TTC549 (cell line): ENCODE measurements around the gene FGF12.

ENCODE experiments used
- FAIRE-seq: peaks from 2 replicates; lab custom pipeline; 2012; peaks lifted over from hg19 to GRCh38; lab: Jason Lieb, UNC

FGF12 gene

DNA sequence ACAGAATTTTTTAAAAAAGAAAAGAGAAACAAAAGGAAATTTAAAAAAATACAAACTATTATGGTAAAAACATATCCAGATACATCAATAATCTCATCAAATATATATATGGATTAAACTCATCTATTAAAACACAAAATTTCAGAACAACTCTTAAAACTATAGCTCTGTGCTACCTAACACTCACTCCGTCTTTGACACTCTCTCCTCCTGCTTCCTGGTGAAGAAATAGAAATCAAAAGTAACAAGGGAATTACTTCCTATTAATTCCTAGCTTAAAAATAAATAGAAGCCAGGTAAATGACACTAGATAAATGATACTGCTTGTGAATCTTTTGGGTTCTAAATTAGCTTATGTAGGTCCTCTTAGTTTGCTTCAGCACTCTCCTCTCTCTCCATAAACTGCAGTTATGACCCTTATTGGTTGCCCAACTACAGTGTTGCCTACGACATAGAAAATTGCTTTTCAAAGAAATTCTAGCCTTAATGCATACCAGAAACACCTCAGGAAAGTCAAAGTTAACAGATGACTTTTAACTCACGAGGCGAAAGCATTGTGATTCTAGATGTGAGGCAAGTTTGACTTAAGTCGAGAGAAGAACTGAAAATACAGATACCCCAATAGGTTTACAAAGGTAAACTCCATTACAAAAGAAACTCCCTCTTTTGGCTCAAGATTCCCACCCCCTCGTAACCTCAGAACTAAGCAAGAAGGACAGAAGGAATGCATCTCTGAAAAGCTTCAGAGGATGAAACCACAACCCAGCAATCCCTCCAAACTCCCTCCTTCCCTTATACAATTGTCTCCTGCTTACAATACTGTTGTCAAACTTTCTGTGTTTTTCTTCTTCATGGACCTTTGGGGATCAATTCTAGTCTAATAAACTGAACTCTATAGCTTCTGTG, 394.7 kb downstream of the FGF12 start:
- FAIRE-seq = no peak

DNA sequence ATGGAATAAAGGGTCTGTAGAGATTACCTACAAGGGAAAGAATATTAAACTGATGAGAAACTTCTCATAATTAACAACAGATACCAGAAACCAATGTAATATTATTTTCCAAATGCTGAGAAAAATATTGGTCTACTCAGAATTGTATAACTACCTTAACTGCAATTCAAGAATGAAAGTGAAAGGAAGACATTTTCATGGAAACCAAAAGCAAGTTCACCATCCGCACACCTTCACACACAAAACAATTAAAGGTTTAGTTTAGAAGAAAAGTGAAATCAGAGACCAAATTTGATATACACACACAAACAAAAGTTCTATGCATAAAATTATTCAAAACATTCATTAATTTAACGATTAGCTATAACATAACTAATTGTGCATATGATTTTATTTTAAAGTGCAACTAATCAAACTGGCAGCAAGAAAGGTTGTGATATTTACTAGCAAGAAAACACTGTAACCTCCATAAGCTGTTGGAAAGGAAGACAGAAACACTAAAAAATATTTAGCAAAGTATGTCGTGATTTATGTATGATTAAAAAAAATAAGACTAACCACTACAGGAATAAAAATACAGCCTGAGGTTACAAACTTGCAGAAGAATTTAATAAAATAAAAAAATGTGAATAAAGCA, 395.5 kb downstream of the FGF12 start:
- no peak for FAIRE-seq

DNA sequence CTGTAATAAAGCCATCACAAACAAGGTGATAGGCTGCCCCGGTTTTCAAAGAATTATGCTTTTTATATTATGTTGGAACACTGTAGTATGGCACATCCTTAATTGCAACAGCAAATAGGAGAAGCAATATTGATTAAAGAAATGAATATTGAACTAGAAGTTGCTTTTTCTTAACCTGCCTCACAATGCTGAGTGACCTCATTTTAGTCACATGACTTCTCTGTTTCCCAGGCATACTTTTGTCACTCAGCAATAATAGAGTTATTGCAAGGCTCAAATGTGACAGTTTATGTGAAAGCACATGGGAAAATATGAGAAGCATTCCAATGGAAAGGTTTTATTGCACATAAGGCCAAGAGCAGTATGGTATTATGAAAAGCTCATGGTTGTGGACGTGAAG, 400.7 kb downstream of the FGF12 start:
- no peak for FAIRE-seq

DNA sequence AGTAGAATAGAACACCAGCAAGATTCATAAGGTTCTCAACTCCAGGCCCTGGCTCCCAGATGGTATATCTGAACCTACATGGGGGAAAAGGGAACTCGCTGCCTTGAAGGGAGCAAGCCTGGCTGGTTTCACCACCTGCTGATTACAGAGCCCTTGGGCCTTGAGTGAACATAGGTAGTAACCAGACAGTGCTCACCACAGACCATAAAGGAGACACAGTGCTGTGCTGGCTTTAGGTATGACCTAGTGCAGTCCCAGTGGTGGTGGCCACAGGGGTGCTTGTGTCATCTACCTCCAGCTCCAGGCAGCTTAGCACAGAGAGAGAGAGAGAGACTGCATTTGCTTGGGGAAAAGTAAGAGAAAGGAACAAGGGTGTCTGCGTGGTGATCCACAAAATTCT, 409.8 kb downstream of the FGF12 start:
- no peak for FAIRE-seq

DNA sequence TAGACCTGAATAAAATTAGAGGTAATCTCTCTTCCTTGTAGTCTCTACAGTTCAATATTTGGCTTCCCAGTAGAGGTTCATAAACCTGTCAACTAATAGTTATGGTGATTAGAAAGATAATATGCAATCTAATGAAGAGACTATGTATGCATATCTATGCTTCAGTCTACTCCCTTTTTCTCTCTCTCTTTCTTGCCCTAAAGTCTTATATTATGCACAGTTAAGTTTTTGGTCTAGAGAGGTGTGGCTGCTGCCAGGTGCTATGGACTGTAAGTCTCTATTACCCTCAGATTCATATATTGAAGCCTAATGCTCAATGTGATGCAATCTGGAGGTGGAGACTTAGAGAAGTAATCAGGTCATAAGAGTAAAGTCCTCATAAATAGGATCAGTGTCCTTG, 413.7 kb downstream of the FGF12 start:
- FAIRE-seq = no peak

DNA sequence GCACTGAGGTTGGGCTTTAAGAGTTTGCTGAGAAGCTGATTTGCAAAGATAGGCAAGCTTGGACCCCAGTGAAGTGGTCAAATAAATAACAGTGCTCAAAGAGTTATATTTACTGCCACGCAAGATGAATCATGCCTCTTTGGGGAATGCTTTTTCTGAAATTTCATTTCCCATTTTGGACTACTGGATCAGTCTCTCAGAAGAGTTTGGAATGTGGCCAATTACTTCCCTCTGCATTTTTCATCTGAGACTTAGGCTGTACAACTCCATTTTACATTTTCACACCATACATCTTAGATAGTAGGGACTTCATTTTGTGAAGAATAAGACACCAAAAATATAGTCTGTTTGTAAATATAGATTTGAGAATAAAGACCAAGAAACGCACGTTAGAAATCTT, 419.7 kb downstream of the FGF12 start:
- no peak for FAIRE-seq

DNA sequence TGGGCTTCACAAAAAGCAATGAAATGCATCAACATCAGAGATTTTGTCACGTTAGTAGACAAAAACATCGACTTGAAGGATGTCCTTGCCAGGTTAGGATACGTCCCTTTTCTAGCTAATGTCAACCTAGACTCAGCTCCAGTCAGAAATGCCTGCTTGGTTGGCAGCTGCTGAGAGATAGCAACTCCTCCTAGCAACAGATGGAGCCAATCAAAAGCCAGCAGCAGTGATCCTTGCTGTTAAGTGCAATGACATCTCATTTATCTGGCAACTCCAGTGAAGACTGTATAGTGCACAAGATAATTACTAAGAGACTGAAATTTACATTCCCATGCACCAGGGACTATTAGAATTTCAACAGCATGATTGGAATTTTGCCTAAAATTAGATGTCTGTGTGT, 424.1 kb downstream of the FGF12 start:
- FAIRE-seq = no peak

DNA sequence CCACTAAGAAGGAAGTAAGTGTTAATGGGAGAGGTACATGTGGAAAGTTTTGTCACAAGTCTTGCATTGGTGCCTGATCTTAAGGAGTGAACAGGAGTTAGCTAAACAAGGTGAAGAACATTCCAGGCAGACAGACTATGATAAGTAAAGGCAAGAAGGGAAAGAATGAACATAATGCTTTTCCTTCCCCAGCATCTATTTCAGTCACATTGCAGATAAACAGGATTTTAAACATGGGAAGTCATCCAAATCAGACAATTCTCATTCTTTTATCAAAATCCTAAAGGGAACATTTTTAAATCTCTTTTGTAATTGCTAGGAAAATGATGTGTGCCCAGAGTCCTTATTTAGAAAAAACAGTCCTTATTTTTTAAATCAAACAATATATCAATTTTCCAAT, 424.6 kb downstream of the FGF12 start:
- FAIRE-seq = no peak

DNA sequence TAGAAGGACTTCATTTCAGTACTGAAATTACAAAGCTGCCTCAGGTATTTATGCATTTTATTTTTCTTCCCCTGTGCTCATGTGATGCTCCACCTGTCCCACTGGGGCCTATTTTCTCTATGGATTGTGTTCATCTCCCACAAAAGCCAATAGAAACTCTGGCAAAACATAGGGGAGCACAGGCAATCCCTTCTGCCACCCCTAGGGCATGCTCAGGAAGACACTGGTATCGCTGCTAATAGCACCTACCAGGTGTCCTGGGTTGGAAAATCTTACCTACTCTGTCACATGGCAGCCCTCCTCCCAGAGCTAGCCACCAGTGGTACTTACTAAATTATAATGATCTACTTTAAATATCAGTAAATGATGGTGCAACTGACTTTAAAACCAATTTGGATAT, 427.4 kb downstream of the FGF12 start:
- no peak for FAIRE-seq

DNA sequence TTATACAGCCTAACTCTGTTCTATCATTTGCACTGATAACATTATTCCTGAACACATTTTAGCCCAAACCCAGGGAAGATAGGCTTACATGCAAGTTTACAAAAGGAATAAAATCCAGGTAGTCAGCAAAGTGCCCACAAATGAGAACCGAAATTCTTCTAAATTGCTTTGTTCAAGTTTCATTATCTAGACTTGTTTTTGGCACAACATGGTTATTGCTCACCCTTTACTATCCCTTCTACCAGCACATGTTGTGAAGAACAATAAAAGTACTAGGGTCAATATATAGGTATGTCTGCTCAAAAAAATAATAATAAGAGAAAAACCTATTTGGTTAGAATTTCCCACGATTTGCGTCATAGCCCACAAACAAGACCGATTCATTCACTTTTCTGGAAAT, 430.5 kb downstream of the FGF12 start:
- no peak for FAIRE-seq

DNA sequence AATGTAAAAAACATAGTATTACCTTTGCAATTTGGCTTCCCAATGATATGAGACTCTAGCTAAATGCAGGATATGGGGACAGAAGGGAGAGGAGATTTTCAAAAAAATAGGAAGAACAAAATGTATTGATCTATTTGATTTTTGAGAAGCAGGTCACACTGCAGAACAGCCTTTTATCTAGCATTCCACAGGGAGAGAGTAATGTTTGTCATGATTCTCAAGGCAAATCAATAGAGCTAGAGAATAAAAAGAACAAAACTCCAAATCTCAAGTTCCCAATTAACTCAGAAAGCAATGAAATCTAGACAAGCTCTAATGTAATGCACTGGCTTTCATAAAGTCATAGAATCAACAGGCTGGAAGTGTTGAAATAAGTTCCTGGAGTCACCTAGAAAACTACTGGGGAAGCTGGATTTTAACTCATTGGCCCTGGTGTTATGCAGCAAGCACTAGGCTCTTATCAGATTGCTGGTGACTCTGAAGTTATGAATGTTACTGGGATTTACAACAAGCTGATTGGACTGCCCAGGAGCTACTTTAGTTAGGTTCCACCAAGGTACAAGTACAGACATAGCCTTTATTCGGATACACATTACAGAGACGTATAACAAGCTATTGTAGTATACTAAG, 442.8 kb downstream of the FGF12 start:
- no peak for FAIRE-seq

DNA sequence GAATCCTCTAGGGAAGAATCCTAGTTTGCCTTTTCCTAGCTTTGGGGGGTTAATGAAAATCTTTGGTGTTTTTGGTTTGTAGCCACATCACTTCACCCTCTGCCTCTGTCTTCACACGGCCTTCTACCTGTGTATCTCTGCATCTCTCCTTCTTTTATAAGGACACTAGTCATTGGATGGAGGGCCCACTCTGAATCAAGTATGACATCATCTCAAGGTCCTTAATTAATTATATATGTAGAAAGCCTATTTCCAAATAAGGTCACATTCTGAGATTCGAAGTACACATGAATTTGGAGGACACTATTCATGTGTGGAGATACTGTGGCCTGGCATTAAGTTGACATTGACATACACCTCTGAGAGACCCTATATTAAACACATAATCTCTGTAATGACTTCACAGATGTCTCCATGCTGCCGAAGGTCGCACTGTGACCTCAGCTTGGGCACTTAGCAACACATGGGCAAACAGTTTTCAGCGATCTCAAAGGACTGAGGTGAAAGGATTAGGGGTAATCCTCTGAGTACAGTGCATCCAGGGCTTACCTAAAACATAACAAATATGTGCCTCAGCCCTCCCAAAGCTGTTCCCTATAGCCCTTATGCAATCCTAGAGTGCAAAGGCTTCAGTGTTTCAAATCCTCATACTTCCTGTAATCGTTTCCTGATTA, 446.0 kb downstream of the FGF12 start:
- FAIRE-seq = no peak

DNA sequence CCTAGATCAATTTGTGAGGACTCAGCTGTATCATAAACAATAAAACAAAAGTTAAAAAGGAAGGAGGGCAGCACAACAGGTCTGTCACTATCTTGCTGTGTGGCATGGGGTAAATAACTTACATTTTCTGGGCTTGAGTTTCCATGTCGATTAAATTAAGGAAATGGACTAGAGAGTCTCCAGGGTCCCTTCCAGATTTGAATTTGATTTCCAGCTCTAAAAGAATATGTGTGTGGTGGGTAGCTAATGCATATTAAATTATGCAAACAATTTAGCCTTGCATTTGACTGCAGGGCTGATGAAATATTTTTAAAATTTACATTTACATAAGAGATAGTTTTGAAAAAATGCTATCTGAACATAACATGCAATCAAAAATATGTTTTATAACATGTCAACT, 447.7 kb downstream of the FGF12 start:
- FAIRE-seq = no peak

DNA sequence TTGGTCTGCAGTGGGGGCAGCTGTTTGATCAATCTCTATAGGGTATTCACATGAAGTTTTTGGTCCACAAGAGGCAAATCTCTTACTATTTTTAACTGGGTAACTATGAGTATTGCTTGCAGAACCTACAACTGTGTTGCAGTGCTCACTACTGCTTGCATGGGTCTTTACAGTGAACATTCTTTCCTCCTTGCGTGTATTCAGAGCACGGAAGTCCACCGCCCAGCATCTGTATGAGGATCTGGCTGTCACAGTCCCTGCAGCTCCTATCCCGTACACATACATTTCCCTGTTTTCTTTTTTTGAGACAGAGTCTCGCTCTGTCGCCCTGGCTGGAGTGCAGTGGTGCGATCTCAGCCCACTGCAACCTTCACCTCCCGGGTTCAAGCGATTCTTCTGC, 449.9 kb downstream of the FGF12 start:
- no peak for FAIRE-seq

DNA sequence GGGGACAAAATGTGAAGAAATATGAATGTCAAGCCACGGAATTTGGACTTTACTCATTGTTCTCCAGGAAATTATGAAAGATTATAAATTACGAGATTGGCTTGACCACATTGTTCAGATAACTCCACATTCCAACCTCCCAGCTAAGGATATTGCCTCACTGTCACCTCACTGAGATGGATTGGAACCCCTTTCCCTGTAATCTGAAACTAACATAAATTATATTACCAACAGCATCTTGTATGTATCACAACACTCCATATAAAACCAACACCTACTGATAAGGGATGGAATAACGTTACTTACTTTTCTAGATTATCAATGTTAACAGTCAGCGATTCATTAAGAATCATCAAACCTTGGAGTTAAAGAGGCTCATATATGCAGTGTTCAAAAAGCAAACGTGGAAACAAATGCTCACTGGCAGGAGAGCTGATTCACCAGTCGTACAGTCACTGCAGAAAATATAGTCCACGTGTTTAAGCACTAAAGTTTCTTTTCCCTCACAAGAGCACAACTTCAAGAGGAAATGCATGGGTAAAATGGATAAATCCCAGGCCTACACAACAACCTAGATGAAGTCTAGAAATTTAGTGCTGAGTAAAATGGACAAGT, 451.5 kb downstream of the FGF12 start:
- FAIRE-seq = no peak

DNA sequence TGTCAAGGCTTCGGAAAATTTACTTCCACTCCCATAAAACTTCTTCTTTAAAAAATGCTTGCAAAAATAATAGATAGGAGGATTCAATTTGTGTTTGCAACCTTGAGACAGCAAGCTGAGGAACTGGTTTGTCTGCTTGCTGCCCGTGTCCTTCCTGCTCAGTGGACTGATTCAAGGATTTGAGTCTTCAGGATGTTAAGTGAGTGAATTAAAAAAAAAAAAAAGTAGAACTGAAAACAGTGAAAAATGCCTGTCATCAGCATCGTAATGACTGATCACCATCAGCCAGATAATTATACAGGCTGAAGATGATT, 453.7 kb downstream of the FGF12 start:
- FAIRE-seq = no peak

DNA sequence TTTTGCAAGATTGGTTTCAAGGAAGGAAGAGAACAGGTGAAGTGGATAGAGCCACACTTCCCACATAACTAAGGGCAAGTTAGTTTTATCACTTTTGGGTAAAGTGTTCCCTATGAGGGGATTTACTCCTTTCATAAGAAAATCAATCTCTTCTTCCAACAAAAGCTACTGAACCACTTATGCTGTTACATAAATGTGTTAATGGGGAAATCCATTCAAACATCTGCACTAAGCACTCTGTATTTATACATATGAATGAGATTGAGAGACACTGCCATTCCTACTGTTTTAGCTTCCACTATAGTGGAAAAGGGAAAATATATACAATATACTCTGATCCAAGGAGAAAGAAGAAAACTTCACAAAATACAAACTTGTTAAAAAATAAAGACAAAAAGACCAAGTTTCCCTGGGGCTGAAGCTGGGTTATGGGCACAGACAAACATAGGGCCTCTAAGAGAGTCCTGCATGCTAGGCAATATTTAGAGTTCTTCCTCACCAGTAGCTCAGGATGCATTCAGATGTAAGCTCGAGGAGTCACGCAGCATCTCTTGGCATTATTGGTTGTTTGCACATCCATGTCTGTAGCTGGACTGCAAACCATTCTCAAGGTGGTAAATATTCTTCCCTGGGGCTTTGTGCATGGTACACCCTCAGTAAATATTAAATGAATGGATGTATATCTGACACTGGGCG, 454.2 kb downstream of the FGF12 start:
- FAIRE-seq = no peak

DNA sequence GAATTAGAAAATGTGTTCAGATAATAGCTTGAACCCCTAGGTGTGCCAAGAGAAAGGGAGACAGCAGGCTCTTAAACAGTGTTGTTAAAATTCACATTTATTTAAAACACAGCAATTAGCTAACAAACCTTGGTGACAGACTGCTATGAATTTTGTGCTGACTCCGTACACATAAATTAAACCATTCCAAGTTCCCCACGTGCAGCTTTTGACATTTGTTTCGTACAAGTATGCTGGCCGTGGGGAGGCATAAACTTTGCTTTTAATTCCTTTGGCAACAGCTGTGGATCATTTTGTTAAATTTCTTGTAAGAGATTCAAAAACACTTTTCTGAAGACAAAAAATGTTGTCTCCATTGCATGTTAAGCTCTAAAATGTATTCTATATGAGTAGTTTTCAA, 465.3 kb downstream of the FGF12 start:
- FAIRE-seq = no peak

DNA sequence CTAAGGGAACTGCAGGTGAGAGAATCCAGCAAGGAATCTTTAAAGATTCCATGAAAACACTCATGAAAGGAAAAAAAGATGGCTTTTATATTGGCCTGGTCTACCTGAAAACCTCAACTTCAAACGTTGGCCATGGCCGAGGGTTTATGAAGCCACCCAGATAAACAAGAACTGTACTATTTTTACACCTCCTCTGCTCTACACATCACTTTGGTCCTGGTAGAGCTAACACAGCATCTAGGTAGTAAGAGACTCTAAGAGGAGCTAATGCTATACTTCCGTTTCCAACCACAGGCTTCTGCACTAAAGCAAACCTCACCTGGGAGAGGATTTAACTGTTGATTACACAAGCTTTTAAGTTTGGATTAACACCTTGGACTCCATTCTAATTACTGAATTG, 466.2 kb downstream of the FGF12 start:
- FAIRE-seq = no peak

DNA sequence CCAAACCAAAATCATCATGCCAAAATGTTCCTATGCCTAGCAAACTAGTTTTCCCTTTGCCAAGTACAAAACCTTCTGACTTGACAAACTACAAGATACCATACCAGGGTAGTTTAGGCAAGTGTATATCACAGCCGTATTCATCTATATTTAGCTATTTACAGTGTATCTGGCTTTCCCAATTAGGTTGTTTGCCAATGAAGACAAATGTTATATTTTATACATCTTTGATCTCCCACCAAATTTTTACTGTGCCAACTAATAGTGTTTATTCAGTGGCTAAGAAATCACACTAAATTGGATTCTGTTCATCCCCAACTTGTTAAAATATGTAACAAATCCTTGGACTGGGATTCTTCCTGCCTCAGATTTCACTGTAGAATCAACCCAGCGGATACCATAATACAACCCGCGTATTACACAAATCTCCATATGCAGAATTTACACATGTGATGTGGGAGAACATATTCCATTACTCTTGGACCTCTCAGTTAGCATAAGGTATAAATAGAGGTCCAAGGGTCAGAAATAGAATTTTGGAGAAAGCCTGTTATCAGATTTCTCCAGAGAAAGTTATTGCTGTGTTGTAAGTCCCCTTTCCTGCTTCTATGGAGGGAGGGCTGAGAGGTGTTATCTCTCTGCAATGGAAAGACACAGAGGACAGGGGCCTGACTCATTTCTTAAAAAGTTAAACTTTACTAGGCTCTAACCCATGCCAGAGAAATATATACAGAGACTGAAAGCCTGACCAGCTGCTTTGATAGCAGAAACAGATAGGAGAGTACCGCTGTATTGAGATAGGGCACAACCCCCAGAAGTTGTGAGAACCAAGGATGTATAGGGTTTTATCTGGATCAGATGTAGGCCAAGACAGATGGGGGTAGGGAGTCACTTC, 467.0 kb downstream of the FGF12 start:
- FAIRE-seq = no peak

DNA sequence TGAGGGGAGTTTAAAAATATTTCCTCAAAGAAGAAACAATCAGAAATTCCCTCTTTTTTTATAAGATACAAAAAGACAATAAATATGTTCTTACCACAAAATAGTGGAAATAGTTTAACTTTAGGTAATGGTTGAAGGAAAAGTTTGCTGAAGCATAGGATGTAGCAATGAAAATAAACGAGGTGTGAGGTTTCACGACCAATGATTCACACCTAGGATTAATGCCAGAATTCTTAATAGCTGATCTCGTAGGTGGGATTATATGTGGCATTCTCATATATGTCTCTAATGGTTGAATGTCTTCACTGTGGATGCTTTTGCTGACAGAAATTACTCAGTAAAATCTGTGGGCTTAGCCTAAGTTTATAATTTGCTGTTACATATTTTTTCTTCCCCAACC, 467.7 kb downstream of the FGF12 start:
- no peak for FAIRE-seq
